Lower lobe of right lung (tissue), 2 donors: Measurements from ENCODE around the gene SLC6A8. TPM values are rescaled to one million over a fixed set of nuclear protein-coding genes. Genes with fewer than 3 reads are reported as not detected.

ENCODE experiments used
- ATAC-seq, 2 donors: fragments of 200-7000 bp; cut with Tn5 transposase; one replicate each; pipeline ENCODE4 v1.9.1; 2020 to 2022; ENCODE audit warnings: mild to moderate bottlenecking in 2 of 2, moderate library complexity in 2 of 2
- DNase-seq: peaks from one replicate; pipeline ENCODE4 v3.0.0-alpha.2; 2020
- H3K27ac ChIP-seq: fragments of 200-600 bp; one replicate; pipeline ENCODE4 v1.8.0; 2022
- H3K27me3 ChIP-seq: fragments of 200-600 bp; one replicate; pipeline ENCODE4 v1.8.0; 2022; ENCODE audit warnings: low read depth
- H3K36me3 ChIP-seq: fragments of 200-600 bp; one replicate; pipeline ENCODE4 v1.8.0; 2022; ENCODE audit warnings: mild to moderate bottlenecking
- H3K4me1 ChIP-seq: fragments of 200-600 bp; one replicate; pipeline ENCODE4 v1.8.0; 2022
- H3K4me3 ChIP-seq: fragments of 200-600 bp; one replicate; pipeline ENCODE4 v1.8.0; 2022; ENCODE audit warnings: mild to moderate bottlenecking
- H3K9me3 ChIP-seq: fragments of 200-600 bp; one replicate; pipeline ENCODE4 v1.8.0; 2022
- intact Hi-C: fragments of 100-400 bp; cut with DNase I; formaldehyde crosslinking; loops from one replicate; pipeline ENCODE4 v1.11.0; 2022
- total RNA-seq: library from RNA; stranded (reverse); fragmentation: NEBNext Ultra II Directional; extraction: Animal tissue kit (Norgen Biotek cat#: 25700); gene quantifications from one replicate; pipeline ENCODE4 v1.2.1, GENCODE V29; 2021
- TF ChIP-seq, protein P1 (sequence below): fragments of 200-600 bp; IDR thresholded peaks from one replicate; pipeline ENCODE4 v1.8.0; 2022; ENCODE audit warnings: antibody characterized with exemption, mild to moderate bottlenecking
- donor health status: DM: no; HTN: yes; CAD: no; lungs with severe emphysema.

SLC6A8 gene
- total RNA-seq, 1 donor from 2014 or later: 7.1 TPM

DNA sequence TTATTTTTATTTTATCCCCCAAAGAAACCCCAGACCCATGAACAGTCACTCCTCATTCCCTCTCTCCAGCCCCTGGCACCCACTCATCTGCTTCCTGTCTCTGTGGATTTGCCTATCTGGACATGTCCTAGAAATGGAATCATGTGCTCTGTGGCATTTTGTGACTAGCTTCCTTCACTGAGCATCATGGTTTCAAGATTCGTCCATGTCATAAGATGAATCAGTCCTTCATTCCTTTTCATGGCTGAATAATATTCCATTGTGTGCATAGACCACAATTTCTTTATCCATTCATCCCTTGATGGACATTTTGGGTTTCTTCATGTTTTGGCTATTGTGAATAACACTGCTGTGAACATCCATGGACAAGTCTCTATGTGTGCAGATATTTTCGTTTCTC lies 47.1 kb downstream of the SLC6A8 start:
- DNase-seq: no peak
- Histone ChIP-seq H3K4me3 (no peak overlapping the region), H3K27ac (no peak overlapping the region), H3K4me1 (no peaks in the 10 kb centered on the region), H3K36me3 (peaks cover 7% of the 10 kb centered on the region), H3K9me3 (no peaks in the 10 kb centered on the region), H3K27me3 (no peaks in the 10 kb centered on the region)
- intact Hi-C loops: no loop called here
- no peak for ATAC-seq
- TF ChIP-seq, protein P1, sequence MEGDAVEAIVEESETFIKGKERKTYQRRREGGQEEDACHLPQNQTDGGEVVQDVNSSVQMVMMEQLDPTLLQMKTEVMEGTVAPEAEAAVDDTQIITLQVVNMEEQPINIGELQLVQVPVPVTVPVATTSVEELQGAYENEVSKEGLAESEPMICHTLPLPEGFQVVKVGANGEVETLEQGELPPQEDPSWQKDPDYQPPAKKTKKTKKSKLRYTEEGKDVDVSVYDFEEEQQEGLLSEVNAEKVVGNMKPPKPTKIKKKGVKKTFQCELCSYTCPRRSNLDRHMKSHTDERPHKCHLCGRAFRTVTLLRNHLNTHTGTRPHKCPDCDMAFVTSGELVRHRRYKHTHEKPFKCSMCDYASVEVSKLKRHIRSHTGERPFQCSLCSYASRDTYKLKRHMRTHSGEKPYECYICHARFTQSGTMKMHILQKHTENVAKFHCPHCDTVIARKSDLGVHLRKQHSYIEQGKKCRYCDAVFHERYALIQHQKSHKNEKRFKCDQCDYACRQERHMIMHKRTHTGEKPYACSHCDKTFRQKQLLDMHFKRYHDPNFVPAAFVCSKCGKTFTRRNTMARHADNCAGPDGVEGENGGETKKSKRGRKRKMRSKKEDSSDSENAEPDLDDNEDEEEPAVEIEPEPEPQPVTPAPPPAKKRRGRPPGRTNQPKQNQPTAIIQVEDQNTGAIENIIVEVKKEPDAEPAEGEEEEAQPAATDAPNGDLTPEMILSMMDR: no peak

DNA sequence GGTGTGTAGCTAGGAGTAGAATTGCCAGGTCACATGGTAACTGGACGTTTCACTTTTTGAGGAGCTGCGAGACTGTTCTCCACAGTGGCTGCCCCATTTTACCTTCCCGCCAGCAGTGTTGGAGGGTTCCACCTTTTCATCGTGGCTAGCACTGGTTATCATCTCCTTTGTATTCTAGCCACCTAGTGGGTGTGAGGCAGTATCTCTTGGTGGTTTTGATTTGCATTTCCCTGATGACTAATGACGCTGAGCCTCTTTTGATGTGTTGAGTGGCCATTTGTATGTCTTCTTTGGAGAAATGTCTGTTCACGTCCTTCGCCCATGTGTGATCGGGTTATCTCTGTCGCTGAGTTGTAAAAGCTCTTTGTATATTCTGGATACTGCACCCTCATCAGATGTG lies 47.5 kb downstream of the SLC6A8 start:
- intact Hi-C loops: no loop called here
- H3K9me3 ChIP-seq: no peaks in the 10 kb centered on the region
- no peaks in the 10 kb centered on the region for H3K4me1 ChIP-seq

DNA sequence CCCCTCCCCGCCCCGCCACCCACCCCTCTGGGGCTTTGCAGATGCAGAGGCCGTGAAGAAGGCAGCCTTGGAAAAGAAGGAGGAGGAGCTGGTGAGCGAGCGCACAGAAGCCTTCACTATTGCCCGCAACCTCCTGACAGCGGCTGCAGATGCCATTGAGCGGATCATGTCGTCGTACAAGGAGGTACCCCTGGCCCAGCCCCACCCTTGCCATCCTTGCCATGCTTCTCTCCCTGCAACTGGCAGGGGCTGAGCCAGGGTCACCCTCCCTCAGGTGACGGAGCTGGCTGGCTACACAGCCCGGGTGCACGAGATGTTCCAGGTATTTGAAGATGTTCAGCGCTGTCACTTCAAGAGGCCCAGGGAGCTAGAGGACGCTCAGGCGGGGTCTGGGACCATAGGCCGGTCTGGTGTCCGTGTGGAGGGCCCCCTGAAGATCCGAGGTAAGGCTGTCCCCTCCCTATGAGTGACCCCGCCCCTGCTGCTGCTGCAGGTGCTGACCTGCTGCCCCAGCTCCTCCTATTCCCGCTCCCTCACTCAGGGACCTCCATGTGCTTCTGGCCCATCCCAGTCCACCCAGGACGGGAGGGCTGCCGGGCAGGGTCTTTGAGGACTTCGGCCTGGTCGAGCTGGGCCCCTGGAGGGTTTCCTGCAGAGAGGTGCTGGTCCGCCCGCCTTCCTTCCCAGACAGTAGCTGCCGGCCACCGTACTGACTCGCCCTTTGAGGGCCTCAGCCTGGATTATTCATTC lies 48.5 kb downstream of the SLC6A8 start:
- Histone ChIP-seq H3K4me1 (no peaks in the 10 kb centered on the region), H3K9me3 (no peaks in the 10 kb centered on the region), H3K4me3 (no peak overlapping the region), H3K27ac (no peak overlapping the region), H3K36me3 (peaks cover 7% of the 10 kb centered on the region), H3K27me3 (no peaks in the 10 kb centered on the region)
- TF ChIP-seq, protein P1: no peak
- intact Hi-C loops: no loop called here
- DNase-seq (no peak), ATAC-seq (no peak)

More for the DNA sequence above, 47.5 kb downstream of the SLC6A8 start:
- Histone ChIP-seq H3K27me3 (no peaks in the 10 kb centered on the region), H3K36me3 (peaks cover 7% of the 10 kb centered on the region), H3K4me3 (no peak overlapping the region), H3K27ac (no peak overlapping the region)
- no peak for ATAC-seq
- no peak for DNase-seq
- TF ChIP-seq, protein P1: no peak

DNA sequence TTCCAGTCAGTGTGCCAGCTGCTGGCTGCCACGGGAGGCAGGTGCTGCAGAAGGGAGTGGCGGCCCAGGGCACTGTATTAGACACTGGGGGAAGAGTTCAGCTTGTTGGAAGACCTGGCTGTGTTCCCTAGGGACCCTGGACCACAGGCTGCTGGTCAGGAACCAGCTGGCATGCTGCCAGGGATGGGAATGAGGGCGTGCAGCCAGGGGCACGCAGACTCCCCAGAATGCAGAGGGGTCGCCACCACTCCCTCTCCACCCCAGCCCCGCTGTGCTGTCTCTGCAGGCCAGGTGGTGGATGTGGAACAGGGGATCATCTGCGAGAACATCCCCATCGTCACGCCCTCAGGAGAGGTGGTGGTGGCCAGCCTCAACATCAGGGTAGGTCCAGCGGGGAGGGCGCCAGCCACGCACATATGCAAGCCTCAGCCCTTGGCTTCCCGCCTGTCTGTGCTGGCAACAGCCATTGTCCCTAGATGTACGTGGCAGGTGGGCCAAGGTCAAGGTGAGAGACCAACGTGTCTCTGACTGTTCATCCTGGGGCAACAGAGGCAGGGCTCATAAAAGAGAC lies 49.2 kb downstream of the SLC6A8 start:
- ATAC-seq (no peak), DNase-seq (no peak)
- H3K9me3 ChIP-seq: no peaks in the 10 kb centered on the region
- intact Hi-C loops: no loop called here
- no peak overlapping the region for H3K27ac ChIP-seq
- no peaks in the 10 kb centered on the region for H3K27me3 ChIP-seq
- H3K4me1 ChIP-seq: no peaks in the 10 kb centered on the region
- TF ChIP-seq, protein P1: no peak
- H3K36me3 ChIP-seq: peaks cover 7% of the 10 kb centered on the region
- no peak overlapping the region for H3K4me3 ChIP-seq

DNA sequence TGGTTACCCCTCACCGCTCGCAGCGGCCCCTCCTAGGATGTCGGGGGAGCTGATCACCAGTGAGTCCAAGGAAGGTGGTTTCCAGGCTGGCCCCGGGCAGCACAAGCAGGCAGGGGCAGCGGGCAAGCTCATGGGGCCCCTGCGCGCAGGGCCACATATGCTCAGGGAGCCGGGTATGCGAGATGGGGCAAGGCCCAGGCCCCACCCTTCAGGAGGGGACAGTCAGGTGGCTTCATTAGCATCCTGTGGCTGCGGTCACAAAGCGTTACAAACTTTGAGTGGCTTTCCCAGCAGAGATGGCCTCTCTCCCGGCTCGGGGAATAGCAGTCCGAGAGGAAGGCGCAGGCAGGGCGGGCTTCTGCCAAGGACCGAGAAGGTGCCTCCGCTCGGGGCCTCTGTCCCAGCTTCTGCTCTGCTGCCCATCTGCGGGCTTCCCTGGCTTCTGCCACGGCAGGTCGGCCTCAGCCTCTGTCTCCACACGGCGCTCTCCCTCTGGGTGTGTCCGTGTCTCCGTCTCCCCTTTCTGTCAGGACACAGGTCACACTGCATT lies 50.4 kb downstream of the SLC6A8 start:
- H3K4me3 ChIP-seq: no peak overlapping the region
- no peak overlapping the region for H3K27ac ChIP-seq
- H3K4me1 ChIP-seq: no peaks in the 10 kb centered on the region
- DNase-seq (no peak), ATAC-seq (no peak)
- TF ChIP-seq, protein P1: no peak
- intact Hi-C loops: no loop called here
- peaks cover 7% of the 10 kb centered on the region for H3K36me3 ChIP-seq
- no peaks in the 10 kb centered on the region for H3K27me3 ChIP-seq
- H3K9me3 ChIP-seq: no peaks in the 10 kb centered on the region
